H54 (cell line): ENCODE measurements around the gene SRL.

Source experiments
- DNase-seq: peaks from one replicate; pipeline ENCODE4 v3.0.0; 2011; ENCODE audit warnings: low spot score, mixed read lengths; ENCODE audit not compliant: insufficient read length
- FAIRE-seq: peaks from 3 replicates; lab custom pipeline; 2011; peaks lifted over from hg19 to GRCh38; lab: Jason Lieb, UNC
- POLR2A ChIP-seq: IDR thresholded peaks from 2 replicates; pipeline ENCODE4 v1.6.1; 2011; ENCODE audit warnings: low read depth, mild to moderate bottlenecking, low read length

Gene SRL

GRCh38 chr16:4190712-4191333, 51.1 kb downstream of the SRL start:
- DNase-seq: no peak
- TF ChIP-seq POLR2A: no peak
- FAIRE-seq: no peak

GRCh38 chr16:4190086-4190485, 51.8 kb downstream of the SRL start:
- no peak for DNase-seq
- no peak for TF ChIP-seq POLR2A
- FAIRE-seq: no peak

GRCh38 chr16:4184038-4184702, 57.7 kb downstream of the SRL start:
- FAIRE-seq (no peak), DNase-seq (no peak)
- TF ChIP-seq POLR2A: peak; percentile 89

GRCh38 chr16:4183237-4184037, 58.4 kb downstream of the SRL start:
- peak; percentile 45; the same call in 1 of the 2 replicates for TF ChIP-seq POLR2A
- FAIRE-seq (peak; percentile 52), DNase-seq (peak; percentile 98)

- FAIRE-seq (no peak), DNase-seq (no peak)
- no peak for TF ChIP-seq POLR2A
Observed at GRCh38 chr16:4182581-4183236, 59.2 kb downstream of the SRL start.

GRCh38 chr16:4180511-4180910, 61.4 kb downstream of the SRL start:
- no peak for FAIRE-seq
- no peak for TF ChIP-seq POLR2A
- no peak for DNase-seq

GRCh38 chr16:4179763-4180260, 62.1 kb downstream of the SRL start:
- DNase-seq: no peak
- no peak for FAIRE-seq
- no peak for TF ChIP-seq POLR2A

GRCh38 chr16:4179020-4179419, 62.9 kb downstream of the SRL start:
- FAIRE-seq (no peak), DNase-seq (peak; percentile 18)
- no peak for TF ChIP-seq POLR2A

GRCh38 chr16:4178468-4179010, 63.3 kb downstream of the SRL start:
- DNase-seq (no peak), FAIRE-seq (no peak)
- no peak for TF ChIP-seq POLR2A

- peak; percentile 75 for FAIRE-seq
- no peak for TF ChIP-seq POLR2A
- DNase-seq: peak; percentile 83
Observed at GRCh38 chr16:4176906-4177417, 64.9 kb downstream of the SRL start.

GRCh38 chr16:4175849-4176248, 66.0 kb downstream of the SRL start:
- TF ChIP-seq POLR2A: no peak
- DNase-seq: no peak
- no peak for FAIRE-seq

GRCh38 chr16:4172070-4172469, 69.8 kb downstream of the SRL start:
- DNase-seq (peak; percentile 35), FAIRE-seq (no peak)
- no peak for TF ChIP-seq POLR2A

GRCh38 chr16:4169415-4169814, 72.5 kb downstream of the SRL start:
- FAIRE-seq (no peak), DNase-seq (no peak)
- TF ChIP-seq POLR2A: no peak
